ENCODE results near the gene ISOC1. TPM values are rescaled to one million over a fixed set of nuclear protein-coding genes. Genes with fewer than 3 reads are reported as not detected.

The ISOC1 gene
- total RNA-seq, 4 donors from 2014 or later = 31.2 to 149 (median 82.5) TPM

DNA sequence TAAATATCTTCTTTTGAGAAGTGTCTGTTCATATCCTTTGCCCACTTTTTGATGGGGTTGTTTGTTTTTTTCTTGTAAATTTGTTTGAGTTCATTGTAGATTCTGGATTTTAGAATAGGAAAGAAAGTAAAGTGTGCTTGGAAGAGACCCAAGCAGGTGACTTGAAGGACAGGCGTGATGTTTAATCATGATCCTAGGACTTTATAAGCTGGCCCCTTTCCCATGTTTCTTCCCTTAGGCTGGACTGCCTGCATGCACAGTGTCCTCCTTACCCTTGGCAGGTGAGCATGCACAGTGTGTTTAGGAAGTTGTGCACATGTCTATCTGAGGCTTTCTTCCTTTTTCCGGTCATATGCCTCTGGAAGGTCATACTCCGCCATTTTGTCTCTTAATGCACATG lies 61.3 kb downstream of the ISOC1 start:
- Histone ChIP-seq H3K36me3 (no peaks in the 10 kb centered on the region), H3K27me3 (no peaks in the 10 kb centered on the region), H3K9me3 (peaks cover 0 to 5% (median 0%) of the 10 kb centered on the region in 3 donors), H3K27ac (no peak overlapping the region), H3K4me3 (no peak overlapping the region), H3K4me1 (no peaks in the 10 kb centered on the region)
- WGBS, 2 donors (ENCODE audit: low coverage in 1 of 2) = 80 to 88% methylated on average over 1 to 2 of the region's 3 CpGs
- TF ChIP-seq EP300 (IDR thresholded peaks at IDR 0.05) = no peak
- TF ChIP-seq POLR2AphosphoS5 (IDR thresholded peaks at IDR 0.05) = no peak
- no peak for TF ChIP-seq POLR2A (IDR thresholded peaks at IDR 0.05)
- TF ChIP-seq, protein P1, sequence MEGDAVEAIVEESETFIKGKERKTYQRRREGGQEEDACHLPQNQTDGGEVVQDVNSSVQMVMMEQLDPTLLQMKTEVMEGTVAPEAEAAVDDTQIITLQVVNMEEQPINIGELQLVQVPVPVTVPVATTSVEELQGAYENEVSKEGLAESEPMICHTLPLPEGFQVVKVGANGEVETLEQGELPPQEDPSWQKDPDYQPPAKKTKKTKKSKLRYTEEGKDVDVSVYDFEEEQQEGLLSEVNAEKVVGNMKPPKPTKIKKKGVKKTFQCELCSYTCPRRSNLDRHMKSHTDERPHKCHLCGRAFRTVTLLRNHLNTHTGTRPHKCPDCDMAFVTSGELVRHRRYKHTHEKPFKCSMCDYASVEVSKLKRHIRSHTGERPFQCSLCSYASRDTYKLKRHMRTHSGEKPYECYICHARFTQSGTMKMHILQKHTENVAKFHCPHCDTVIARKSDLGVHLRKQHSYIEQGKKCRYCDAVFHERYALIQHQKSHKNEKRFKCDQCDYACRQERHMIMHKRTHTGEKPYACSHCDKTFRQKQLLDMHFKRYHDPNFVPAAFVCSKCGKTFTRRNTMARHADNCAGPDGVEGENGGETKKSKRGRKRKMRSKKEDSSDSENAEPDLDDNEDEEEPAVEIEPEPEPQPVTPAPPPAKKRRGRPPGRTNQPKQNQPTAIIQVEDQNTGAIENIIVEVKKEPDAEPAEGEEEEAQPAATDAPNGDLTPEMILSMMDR (IDR thresholded peaks at IDR 0.05) = no peak
- ATAC-seq = no peak

DNA sequence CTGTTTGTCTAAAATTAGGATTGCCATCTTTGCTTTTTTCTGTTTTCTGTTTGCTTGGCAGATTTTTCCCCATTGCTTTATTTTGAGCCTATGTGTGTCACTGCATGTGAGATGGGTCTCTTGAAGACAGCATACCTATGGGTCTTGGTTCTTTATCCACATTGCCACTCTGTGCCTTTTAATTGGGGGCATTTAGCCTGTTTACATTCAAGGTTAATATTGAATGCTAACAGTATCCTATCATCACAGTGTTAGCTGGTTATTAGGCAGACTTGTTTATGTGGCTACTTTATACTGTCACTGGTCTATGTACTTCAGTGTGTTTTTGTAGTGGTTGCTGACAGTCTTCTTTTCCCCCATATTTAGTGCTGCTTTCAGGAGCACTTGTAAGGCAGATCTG lies 67.3 kb downstream of the ISOC1 start:
- Histone ChIP-seq H3K9me3 (peaks cover 0 to 23% (median 0%) of the 10 kb centered on the region in 3 donors), H3K36me3 (no peaks in the 10 kb centered on the region), H3K4me3 (no peak overlapping the region), H3K27ac (no peak overlapping the region), H3K4me1 (no peaks in the 10 kb centered on the region), H3K27me3 (no peaks in the 10 kb centered on the region)
- TF ChIP-seq EP300 (IDR thresholded peaks at IDR 0.05) (no peak), POLR2A (IDR thresholded peaks at IDR 0.05) (no peak)
- TF ChIP-seq, protein P1 (IDR thresholded peaks at IDR 0.05) = no peak
- no peak for ATAC-seq

Small RNAs within 50 kb of the gene (small RNA-seq; reads per million reads assigned to genes)
- gene MIR4633 = 0 reads per million in 4 donors

Other genes starting within 250 kb of the ISOC1 start
- 10 to 100 TPM in 3 of 4 donors, under 1 TPM in 1; 0.67 to 80.1 (median 33.4) TPM for gene SLC27A6, start 129.3 kb upstream of the ISOC1 start, total RNA-seq

All from gastroesophageal sphincter (tissue), 4 donors.